HG02759 (cell line): Measurements from ENCODE around the gene FSD2.
"Not testable (repeated sequence)": the region's sequence is repeated elsewhere in the genome, so short reads cannot be mapped to it uniquely, and the experiment has no call there.

Source experiments
- ATAC-seq: cut with Tn5 transposase; IDR thresholded peaks from one replicate; pipeline ENCODE4 v1.9.1; 2021; ENCODE audit warnings: mild to moderate bottlenecking, moderate library complexity; ENCODE audit not compliant: unreplicated experiment

FSD2 gene

DNA sequence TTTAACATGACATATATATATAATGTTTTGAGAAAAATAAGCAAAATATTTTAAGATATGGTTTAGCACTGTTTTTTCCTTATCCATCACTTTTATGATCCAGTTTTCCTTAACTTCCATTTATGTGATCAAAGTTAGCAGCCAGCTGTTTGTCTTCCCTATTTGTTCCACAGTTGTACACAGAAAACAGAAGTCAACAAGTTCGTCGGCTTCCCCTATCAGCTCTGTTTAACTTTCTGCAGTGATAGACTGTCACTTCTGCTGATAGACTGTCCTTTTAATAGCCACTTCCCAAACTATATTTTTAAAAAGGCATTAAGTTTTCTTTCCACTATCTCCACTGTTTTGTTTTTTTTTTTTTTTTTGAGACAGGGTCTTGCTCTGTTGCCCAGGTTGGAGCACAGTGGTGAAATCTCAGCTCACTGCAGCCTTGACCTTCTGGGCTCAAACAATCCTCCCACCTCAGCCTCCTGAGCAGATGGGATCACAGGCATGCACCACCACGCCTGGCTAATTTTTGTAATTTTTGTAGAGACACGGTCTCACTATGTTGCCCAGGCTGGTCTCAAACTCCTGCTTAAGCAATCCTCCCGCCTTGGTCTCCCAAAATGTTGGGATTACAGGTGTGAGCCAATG, 7.2 kb downstream of the FSD2 start:
- ATAC-seq: no peak

DNA sequence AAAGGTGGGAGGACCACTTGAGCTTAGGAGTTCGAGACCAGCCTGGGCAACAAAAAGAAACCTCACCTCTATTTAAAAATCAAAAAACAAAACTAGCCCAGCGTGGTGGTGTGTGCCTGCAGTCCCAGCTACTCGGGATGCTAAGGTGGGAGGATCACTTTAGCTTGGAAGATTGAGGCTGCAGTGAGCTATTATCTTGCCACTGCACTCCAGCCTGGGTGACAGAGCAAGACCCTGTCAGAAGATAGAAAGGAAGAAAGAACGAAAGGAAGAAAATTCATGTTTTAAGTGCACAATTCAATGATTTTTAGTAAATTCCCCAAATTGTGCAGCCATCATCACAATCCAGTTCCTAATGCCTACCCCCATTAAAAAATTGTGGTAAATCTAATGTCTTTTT, 7.8 kb downstream of the FSD2 start:
- no peak for ATAC-seq

DNA sequence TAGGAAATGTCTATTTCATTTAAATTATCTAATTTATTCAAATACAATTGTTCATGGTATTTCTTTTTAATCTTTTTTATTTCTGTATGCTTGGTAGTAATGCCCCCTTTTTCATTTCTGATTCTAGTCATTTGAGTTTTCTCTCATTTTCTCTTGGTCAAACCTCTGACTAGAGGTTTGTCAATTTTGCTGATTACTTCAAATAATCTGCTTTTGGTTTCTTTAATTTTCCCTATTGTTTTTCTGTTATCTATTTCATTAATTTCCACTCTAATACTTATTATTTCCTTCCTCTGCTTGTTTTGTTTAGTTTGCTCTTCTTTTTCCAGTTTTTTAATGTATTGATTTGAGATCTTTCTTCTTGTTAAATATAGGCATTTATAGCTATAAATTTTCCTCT, 12.1 kb downstream of the FSD2 start:
- no peak for ATAC-seq

DNA sequence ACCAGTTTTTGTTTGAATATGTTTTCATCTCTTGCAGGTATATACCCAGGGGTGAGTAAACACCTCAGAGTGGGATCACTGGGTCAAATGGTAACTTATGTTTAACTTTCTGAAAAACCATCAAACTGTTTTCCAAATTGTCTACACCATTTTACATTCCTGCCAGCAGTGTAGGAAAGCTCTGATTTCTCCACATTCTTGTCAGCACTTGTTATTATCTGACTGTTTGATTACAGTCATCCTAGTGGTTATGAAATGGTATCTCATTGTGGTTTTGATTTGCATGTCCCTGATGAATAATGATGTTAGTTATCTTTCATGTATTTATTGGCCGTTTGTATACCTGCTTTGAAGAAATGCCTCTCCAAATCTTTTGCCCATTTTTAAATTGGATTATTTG, 13.8 kb downstream of the FSD2 start:
- no peak for ATAC-seq

DNA sequence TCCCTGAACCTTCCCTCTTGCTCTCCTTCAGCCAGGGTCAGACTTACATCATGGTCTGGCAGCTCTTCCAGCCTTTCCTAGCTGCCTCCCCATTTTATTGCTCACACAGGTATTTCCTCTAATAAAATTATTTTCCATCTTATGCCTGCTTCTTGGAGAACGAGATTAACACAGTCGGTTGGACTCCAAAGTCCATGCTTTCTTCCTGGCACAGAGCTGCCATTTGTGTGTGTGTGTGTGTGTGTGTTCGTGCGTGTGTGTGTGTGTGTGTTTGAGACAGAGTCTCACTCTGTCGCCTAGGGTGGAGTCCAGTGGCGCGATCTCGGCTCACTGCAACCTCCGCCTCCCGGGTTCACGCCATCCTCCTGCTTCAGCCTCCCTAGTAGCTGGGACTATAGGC, 15.5 kb downstream of the FSD2 start:
- ATAC-seq: no peak

DNA sequence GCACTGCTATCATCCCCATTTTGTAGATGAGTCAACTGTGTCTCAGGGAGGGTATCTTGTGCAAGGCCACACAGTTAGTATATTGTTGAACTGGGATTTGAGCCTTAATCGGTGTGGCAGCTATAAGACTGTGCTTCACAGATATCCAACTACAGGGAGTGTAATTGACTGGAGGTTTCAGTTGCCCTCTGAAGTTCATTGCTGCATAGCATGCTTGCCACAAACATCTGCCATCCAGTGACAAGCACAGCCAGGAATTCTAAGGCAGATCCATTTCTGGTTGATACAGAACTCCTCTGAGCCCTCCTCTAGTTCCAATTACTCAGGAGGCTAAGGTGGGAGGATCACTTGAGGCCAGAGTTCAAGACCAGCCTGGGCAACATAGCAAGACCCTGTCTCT, 16.4 kb downstream of the FSD2 start:
- no peak for ATAC-seq

DNA sequence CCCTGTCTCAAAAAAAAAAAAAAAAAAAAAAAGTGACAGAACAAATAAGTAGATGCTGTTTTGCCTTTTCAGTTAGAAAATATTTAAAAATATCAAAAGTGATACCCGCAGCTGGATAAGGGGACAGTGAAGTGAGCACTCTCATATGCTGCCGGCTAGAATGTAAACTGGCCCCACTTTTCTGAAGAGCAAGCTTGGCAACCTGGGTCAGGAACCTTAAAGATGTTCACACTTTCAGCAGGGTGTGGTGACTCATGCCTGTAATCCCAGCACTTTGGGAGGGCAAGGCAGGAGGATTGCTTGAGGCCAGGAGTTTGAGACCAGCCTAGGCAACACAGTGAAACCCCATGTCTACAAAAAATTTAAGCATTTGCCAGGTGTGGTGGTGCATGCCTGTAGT, 17.4 kb downstream of the FSD2 start:
- ATAC-seq: no peak

DNA sequence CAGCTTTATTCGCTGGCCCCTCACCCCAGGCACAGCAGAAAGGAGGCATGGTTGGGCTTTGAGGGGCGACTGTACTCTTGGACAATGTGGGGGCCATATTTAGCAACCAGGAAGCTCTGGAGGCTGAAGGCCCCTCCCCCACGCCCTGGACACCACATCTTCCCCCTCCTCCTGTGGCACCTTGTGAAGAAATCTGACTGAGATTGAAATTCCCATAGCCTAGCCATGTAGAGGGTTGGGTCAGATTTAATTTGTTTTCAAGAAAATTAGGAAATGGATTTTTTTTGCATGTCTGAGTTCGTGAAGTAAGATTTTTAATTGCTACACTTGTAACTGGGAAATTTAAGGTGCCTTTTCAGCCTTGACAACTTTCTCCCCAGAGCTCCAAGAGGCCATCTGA, 24.5 kb downstream of the FSD2 start:
- ATAC-seq: no peak

DNA sequence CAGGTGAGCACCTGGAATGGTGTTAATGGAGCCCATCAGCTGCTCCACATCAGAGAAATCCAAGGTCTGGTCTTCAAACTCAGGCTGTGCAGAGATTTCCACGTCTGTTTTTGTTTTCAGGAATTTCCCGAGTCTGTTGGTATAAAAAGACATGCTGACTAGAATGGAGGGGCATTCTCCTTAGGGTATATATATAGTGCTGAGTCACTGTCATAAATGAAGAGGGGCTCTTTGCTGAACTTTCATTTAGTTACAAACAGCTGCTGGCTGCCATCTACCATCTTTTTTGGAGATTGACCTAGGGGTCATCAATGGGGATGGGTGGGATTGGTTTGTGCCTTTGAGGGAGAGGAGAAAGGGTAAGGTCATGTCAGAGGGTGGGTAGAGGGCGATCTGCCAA, 27.1 kb downstream of the FSD2 start:
- ATAC-seq: no peak

DNA sequence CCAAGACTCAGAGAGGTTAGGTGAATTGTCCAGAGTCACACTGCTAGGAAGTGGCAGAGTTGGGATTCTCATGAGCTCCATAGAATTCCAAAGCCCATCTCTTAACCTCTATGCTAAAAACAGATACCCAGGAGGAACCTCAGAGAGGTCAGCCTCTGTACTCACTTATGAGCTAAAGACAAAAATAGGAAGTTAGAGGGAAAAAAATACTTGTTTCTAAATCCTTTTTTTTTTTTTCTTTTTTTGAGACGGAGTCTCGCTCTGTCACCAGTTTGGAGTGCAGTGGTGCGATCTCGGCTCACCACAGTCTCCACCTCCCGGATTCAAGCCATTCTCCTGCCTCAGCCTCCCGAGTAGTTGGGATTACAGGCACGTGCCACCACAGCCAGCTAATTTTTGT, 31.4 kb downstream of the FSD2 start:
- ATAC-seq: no peak

DNA sequence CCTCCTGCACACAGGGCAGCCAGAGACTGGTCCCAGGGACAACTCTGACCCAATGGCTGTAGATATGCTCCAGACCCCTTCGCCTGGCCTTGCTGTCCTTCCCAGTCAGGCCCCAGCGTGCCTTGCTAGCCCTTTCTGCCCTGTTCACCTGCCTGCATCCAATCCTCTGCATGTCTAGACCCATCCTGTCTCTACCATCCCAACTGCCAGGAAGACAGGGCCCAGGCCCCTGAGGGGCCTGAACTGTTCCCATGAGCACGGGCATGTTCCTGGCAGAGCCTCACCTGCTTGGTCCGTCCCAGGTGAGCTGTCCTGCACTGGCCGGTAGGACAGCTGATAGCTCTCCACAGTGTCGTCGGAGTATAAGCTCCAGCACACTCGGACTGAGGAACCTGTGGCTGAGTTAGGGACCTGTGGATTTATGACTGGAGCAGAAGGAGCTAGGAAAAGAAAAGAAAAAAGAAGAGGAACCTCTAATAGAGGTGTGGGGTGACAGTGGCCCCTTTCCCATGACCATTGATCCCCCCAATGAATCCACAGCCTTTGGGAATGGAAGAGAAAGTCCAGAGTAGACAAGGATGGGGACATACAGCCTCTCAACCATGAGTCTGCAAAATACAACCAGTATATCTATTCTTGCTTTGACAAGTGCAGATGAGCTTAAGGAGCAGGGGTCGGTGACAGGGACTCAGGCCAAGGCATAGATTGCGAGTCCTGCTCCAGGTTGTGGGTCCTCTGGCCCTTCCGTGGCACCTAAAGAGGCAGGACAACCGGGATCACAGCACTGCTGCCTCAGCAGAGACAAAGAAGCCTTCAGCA, 33.9 kb downstream of the FSD2 start:
- ATAC-seq: no peak

DNA sequence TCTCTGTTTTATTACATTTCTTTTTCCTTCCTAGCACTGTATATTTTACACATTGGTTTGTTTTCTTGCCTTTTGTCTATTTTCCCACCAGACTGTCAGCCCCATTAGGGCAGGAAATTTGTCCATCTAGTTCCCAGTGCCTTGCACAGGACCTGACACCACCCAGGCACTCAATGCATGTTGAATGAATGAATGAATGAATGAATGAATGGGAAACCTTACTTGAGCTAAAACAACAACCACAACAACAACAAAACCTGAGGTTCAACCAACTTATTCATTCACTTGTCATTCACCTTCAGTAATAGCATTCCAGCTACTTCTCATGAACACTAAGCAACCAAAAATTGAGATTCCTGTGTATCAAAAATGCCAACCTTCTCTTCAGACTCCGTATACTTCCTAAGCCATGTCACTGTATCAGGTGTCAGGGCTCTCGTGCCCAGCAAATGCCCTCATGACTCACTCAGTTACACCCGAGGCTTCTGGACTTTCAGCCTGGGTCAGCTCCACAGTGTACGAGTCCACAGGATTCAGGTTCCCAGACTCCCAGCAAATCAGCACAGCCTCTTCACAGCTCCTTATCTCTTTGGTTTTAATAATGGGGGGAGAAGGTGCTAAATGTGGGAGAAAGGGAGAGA, 37.3 kb downstream of the FSD2 start:
- ATAC-seq: no peak

DNA sequence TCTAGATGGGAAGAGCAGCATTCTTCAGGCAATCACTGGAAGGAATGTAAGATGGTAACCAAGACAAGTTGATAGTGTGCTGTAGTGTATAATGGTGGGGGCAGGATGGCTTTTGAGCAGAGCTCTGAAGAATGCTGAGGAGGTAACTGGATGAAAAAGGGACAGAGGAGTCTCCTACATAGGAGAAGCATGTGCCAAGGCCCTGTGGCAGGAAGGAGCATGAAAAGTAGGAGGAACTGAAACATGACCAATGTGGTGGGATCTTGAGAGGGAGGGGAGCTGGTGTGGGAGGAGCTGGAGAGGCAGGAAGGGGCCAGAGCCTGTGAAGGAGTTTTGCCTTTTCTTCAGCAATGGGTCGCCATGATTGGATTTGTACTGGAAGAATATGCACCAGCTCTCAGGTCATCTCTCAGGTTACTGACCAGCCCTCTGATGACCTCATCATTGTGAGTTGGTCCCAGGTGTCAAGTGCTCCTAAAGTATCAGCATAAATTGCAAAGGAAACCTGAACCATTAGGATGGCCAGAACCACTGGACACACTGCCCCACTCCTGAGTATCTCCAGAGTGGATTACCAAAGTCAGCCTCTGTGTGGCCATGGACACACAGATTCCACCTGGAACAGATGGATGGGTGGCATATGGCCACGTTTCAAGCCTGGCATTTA, 38.6 kb downstream of the FSD2 start:
- ATAC-seq: no peak

DNA sequence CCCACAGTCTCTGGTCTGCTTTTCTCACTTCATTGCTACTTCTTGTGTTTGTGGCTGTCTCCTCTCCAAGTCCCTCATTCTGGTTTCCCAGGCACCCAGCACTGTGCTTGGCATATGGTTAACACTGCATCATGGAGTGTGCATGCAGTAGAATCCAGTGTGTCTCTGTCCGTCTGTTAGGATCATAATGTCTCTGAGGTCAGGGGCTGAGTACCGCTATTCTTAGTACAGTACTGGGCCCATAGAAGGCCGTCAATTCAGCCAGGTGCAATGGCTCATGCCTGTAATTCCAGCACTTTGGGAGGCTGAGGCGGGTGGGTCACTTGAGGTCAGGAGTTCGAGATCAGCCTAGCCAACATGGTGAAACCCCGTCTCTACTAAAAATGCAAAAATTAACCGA, 39.7 kb downstream of the FSD2 start:
- not testable (repeated sequence) for ATAC-seq

DNA sequence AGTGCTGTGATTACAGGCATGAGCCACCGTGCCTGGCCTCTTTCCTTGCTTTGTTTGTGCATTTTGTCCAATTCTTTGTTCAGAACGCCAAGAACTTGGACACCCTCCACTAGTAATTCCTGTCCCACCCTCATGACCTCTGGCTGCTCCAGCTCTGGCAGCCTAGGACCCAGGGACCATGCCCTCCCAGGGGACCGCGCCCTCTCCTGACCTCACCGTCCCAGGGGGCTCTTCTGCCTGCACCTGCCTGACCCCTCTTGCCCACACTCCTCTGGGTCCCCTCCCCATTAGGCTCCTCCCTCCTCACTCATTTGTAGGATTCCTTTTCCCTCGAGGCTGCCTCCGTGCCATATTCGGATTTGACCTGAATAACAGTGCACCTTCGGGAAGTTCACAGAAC, 41.1 kb downstream of the FSD2 start:
- ATAC-seq: no peak

DNA sequence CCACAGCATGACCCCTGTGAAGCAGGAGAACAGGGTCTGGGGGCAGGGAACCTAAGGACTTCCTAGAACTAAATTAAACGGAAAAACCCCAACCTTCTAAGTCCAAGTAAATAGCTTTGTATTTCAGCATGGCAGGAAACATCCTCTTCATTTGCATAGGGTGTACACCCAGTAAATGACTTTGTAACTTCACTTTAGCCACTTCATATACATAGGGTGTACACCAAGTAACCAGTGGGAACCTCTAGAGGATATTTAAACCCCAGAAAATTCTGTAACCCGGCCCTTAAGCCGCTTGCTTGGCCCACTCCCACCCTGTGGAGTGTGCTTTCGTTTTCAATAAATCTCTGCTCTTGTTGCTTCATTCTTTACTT, 41.8 kb downstream of the FSD2 start:
- no peak for ATAC-seq

DNA sequence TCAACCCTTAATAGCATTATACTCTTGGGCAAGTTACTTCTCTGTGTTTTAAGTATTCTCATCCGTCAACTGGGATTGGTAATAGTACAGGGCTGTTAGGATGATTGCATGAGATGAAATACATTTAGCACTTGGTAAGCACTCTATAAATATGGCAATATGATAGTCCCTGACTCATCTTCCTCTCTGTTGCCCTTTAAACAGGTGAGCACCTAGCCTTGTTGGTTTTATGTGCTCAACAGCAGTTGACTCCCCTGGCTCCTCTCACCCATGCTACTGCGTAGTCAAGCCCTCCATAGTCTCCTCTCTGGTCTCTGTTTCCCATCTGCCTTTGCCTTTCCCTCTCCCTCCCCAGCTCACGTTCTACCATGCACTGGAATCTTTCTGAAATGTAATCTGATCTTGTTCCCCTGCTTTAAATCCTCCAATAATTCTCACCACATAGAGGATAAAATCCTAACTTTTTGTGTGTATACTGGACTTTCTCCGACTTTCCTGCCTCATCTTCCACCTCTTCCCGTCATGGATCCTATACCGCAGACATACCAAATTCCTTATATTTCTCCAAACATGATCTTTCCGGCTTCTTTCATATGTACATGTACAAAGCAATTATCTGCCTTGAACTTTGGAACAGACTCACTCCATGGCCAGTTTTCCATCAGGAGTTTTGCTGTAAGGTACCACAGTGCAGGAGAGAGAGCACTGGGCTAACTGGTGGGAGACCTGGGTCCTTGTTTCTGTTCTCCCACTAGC, 42.3 kb downstream of the FSD2 start:
- ATAC-seq: no peak

DNA sequence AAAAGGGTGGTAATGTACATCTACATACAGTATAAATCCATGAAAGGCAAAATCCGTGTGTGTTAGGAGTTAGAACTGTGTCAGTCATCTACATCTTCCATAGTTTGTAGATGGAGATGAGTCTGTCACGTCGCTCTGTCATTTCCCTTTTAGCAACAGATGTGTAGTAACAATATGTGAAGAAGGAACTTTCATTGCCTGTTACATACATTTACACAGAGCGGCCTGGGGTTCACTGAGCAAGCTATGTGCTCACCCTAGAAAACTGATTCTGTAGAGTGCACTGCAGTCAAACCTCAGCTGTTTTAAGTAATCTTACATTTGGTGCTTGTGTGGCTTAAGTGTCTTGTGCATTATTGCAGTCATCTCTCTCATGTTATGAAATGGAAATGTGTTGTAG, 54.6 kb downstream of the FSD2 start:
- no peak for ATAC-seq

DNA sequence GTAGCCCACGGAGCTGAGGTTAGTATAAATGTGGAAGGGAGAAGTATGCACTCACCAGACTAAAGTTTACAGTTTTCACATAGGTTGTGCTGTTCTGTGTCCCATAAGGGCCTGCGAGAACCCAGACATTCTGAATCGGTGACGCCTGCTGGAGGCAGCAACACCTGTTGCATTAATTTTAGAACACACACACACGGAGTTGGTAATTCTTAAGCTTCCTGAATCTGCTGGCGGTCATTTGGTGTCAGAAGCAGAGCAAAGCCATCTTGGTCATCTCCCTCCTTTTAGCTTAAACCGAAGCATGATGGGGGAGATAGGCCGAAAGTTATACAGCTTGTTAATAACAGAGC, 55.1 kb downstream of the FSD2 start:
- peak; percentile 26 for ATAC-seq

DNA sequence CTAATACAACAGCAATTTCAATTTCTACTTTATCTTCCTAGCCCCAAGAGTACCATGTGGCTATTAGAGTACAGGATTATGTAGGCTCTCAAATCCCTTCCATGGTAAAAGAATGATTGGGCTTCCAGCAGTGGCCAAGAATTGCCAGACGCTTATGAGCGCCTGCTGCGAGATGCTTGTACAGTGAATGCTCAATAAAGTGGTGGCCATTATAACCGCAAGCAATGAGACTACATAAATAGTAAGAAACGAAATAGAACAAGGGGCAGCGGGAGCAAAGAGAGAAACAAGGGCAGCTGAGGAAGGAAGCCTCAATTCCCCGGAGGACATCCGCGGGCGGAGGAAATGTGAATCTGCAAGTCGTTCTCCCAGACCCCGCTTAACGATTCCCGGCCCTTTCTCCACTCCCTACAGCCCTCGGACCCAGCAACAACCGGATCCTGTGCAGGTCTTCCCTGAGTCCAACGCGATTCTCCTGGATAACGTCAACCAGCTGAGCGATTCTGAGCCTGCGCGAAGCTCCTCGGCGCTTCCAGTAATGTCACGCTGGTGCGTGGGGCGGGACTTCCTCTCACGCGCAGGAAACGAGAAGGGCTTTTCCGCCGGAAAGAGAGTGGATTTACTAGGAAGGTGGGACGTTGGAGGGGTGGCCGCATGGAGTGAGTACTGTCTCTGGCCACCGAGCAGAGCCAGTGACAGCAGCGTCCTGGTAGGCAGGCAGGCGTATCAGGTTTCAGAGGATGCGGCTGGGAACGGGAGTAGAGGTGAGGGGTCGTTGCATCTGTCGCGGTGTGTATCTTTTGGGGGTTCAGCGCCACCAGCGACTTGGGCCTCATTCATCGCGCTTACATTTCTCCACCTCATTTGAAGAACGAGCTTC, 55.7 kb downstream of the FSD2 start:
- peak; percentile 94 for ATAC-seq
